ENCODE measurements around the gene BRSK1.

The BRSK1 gene

DNA sequence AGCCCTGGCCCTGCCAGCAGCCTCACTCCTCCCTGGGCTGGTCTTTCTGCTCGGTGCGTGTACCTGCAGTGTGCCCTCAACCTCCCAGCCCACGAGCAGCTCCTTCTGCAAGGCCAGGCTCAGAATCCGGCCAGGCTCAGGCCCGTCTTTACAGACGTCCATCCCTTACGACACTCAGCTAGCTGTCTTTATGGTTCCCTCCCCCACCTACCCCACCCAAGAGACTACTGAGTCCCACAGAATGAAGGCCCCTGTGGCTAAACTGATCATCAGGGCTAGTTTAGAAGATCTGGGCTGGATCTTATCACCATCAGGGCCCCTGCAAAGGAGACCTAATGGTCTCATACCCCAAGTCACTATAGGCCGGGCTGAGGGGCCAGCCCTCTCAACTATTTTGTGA, 30.6 kb downstream of the BRSK1 start:
- H4K20me1 ChIP-seq (ENCODE audit: control insufficient read depth, insufficient read depth, low read depth, low read length) = no peaks in the 10 kb centered on the region
- no peaks in the 10 kb centered on the region for H3F3A ChIP-seq (ENCODE audit: control insufficient read depth, insufficient read depth)
- TF ChIP-seq CTCF (IDR thresholded peaks at IDR 0.05; ENCODE audit: low read depth, low read length, poor library complexity, severe bottlenecking) (no peak), EZH2phosphoT487 (IDR thresholded peaks at IDR 0.05; ENCODE audit: borderline replicate concordance, low read length) (no peak)
- no peaks in the 10 kb centered on the region for H3K79me2 ChIP-seq (ENCODE audit: control insufficient read depth, low read length)
- no peaks in the 10 kb centered on the region for H3K9me3 ChIP-seq (ENCODE audit: control insufficient read depth, insufficient read depth, low read length)
- no peaks in the 10 kb centered on the region for H3K27me3 ChIP-seq (ENCODE audit: control insufficient read depth, low read length)
- peaks cover 15% of the 10 kb centered on the region for H3K4me1 ChIP-seq (ENCODE audit: control insufficient read depth, low read length)
- no peak overlapping the region for H3K27ac ChIP-seq (ENCODE audit: low read depth, low read length)
- H3K4me2 ChIP-seq (ENCODE audit: low read length) = no peak overlapping the region
- H3K9me2 ChIP-seq (replicated peaks; ENCODE audit: control insufficient read depth, low read length) = no peaks in the 10 kb centered on the region
- H3K4me3 ChIP-seq (ENCODE audit: low read length) = no peak overlapping the region
- no peaks in the 10 kb centered on the region for H3K36me3 ChIP-seq (ENCODE audit: control insufficient read depth, low read length)

DNA sequence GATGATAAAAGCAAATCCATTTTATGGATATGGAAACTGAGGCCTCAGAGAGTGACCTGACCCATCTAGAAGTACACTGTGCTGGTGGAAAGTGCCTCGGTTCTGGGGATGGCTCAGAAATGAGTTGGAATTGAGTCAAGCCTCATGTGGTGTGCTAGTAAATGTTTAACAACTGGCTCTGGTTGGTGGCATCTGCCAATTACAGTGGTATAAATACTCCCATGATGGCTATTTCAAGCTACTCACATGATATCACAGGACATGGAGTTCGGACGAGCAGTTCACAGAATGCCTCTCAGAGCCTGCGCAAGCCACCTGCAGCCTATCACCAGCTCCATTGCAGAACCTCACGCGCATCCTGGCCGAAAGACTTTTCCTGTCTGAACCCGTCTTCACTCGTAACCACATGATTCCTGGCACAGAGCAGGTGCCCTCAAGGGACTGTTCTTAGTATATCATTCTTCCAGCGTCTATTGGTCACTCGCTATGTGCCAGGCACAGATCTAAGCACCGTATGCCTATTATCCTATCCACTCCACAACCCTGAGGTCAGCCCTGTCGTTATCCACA, 32.2 kb downstream of the BRSK1 start:
- Histone ChIP-seq H3K27ac (ENCODE audit: low read depth, low read length) (no peak overlapping the region), H3F3A (ENCODE audit: control insufficient read depth, insufficient read depth) (no peaks in the 10 kb centered on the region), H3K9me2 (replicated peaks; ENCODE audit: control insufficient read depth, low read length) (no peaks in the 10 kb centered on the region), H3K79me2 (ENCODE audit: control insufficient read depth, low read length) (no peaks in the 10 kb centered on the region), H3K36me3 (ENCODE audit: control insufficient read depth, low read length) (no peaks in the 10 kb centered on the region), H3K4me3 (ENCODE audit: low read length) (no peak overlapping the region), H3K4me1 (ENCODE audit: control insufficient read depth, low read length) (no peaks in the 10 kb centered on the region), H4K20me1 (ENCODE audit: control insufficient read depth, insufficient read depth, low read depth, low read length) (no peaks in the 10 kb centered on the region), H3K27me3 (ENCODE audit: control insufficient read depth, low read length) (peaks cover 3% of the 10 kb centered on the region; the same call in 1 of the 2 replicates), H3K9me3 (ENCODE audit: control insufficient read depth, insufficient read depth, low read length) (no peaks in the 10 kb centered on the region), H3K4me2 (ENCODE audit: low read length) (no peak overlapping the region)
- TF ChIP-seq EZH2phosphoT487 (IDR thresholded peaks at IDR 0.05; ENCODE audit: borderline replicate concordance, low read length) (no peak), CTCF (IDR thresholded peaks at IDR 0.05; ENCODE audit: low read depth, low read length, poor library complexity, severe bottlenecking) (no peak)

DNA sequence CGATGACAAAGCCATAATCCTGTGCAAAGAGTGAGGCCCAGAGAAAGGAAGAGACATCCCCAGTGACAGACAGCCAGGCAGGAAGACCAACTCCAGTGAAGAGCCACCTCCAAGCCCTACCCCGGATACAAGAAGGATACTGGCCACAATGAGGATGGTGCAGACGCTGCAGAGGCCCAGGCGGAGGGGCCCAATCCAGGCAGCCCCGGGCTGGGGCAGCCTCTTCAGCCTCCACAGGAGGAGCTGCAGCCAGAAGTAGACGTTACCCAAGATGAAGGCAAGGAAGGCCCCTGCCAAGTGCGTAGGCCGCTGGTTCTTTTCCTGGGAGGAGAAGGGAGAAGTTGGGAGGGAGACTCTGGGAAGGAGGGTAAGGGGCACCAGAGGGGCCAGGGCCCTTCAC, 32.8 kb downstream of the BRSK1 start:
- no peak overlapping the region for H3K27ac ChIP-seq (ENCODE audit: low read depth, low read length)
- H3K79me2 ChIP-seq (ENCODE audit: control insufficient read depth, low read length) = no peaks in the 10 kb centered on the region
- no peaks in the 10 kb centered on the region for H3K36me3 ChIP-seq (ENCODE audit: control insufficient read depth, low read length)
- H3K9me3 ChIP-seq (ENCODE audit: control insufficient read depth, insufficient read depth, low read length) = no peaks in the 10 kb centered on the region
- H3K4me3 ChIP-seq (ENCODE audit: low read length) = no peak overlapping the region
- H4K20me1 ChIP-seq (ENCODE audit: control insufficient read depth, insufficient read depth, low read depth, low read length) = no peaks in the 10 kb centered on the region
- TF ChIP-seq EZH2phosphoT487 (IDR thresholded peaks at IDR 0.05; ENCODE audit: borderline replicate concordance, low read length) (no peak), CTCF (IDR thresholded peaks at IDR 0.05; ENCODE audit: low read depth, low read length, poor library complexity, severe bottlenecking) (no peak)
- peaks cover 4% of the 10 kb centered on the region; the same call in 1 of the 2 replicates for H3K27me3 ChIP-seq (ENCODE audit: control insufficient read depth, low read length)
- no peaks in the 10 kb centered on the region for H3F3A ChIP-seq (ENCODE audit: control insufficient read depth, insufficient read depth)
- no peak overlapping the region for H3K4me2 ChIP-seq (ENCODE audit: low read length)
- no peaks in the 10 kb centered on the region for H3K9me2 ChIP-seq (replicated peaks; ENCODE audit: control insufficient read depth, low read length)
- H3K4me1 ChIP-seq (ENCODE audit: control insufficient read depth, low read length) = no peaks in the 10 kb centered on the region

Data from DOHH2 (cell line).